ENCODE measurements around the gene ACBD5.
"Not testable (repeated sequence)": the region's sequence is repeated elsewhere in the genome, so short reads cannot be mapped to it uniquely, and the experiment has no call there.

Gene ACBD5

GRCh38 chr10:27240212-27241009, at the start of gene ACBD5:
Gene ACBD5, minus strand, starts transcription at chr10:27240797. Its CDS starts 109 bp downstream, at chr10:27240688.
- DNase-seq (ENCODE audit: low read depth) = peak; percentile 65

GRCh38 chr10:27285093-27285492, 44.5 kb upstream of the ACBD5 start:
- no peak for DNase-seq (ENCODE audit: low read depth)

- DNase-seq (ENCODE audit: low read depth) = no peak
These were observed 36.0 kb upstream of the ACBD5 start for GRCh38 chr10:27276581-27276980.

- not testable (repeated sequence) for DNase-seq (ENCODE audit: low read depth)
These were observed 25.4 kb upstream of the ACBD5 start for GRCh38 chr10:27266025-27266424.

GRCh38 chr10:27262788-27263187, 22.2 kb upstream of the ACBD5 start:
- DNase-seq (ENCODE audit: low read depth) = not testable (repeated sequence)

- no peak for DNase-seq (ENCODE audit: low read depth)
These were observed 18.5 kb upstream of the ACBD5 start for GRCh38 chr10:27258838-27259812.

- DNase-seq (ENCODE audit: low read depth) = no peak
These were observed 17.9 kb upstream of the ACBD5 start for GRCh38 chr10:27258492-27258837.

GRCh38 chr10:27256299-27257189, 15.9 kb upstream of the ACBD5 start:
- no peak for DNase-seq (ENCODE audit: low read depth)

- no peak for DNase-seq (ENCODE audit: low read depth)
These were observed 13.0 kb upstream of the ACBD5 start for GRCh38 chr10:27253576-27253975.

GRCh38 chr10:27252267-27253000, 11.8 kb upstream of the ACBD5 start:
- no peak for DNase-seq (ENCODE audit: low read depth)

GRCh38 chr10:27251554-27251953, 11.0 kb upstream of the ACBD5 start:
- no peak for DNase-seq (ENCODE audit: low read depth)

- no peak for DNase-seq (ENCODE audit: low read depth)
These were observed 7.6 kb upstream of the ACBD5 start for GRCh38 chr10:27248215-27248614.

- no peak for DNase-seq (ENCODE audit: low read depth)
These were observed 6.8 kb upstream of the ACBD5 start for GRCh38 chr10:27247441-27247840.

- no peak for DNase-seq (ENCODE audit: low read depth)
These were observed 6.4 kb upstream of the ACBD5 start for GRCh38 chr10:27247006-27247405.

- DNase-seq (ENCODE audit: low read depth) = no peak
These were observed 5.2 kb upstream of the ACBD5 start for GRCh38 chr10:27245836-27246235.

GRCh38 chr10:27244976-27245375, 4.4 kb upstream of the ACBD5 start:
- DNase-seq (ENCODE audit: low read depth) = no peak

- DNase-seq (ENCODE audit: low read depth) = no peak
These were observed 2.5 kb upstream of the ACBD5 start for GRCh38 chr10:27242951-27243551.

GRCh38 chr10:27242473-27242950, 1.9 kb upstream of the ACBD5 start:
- DNase-seq (ENCODE audit: low read depth) = no peak

GRCh38 chr10:27241652-27242472, 1.3 kb upstream of the ACBD5 start:
- peak; percentile 66 for DNase-seq (ENCODE audit: low read depth)
